ENCODE measurements around the gene DAAM2. TPM values are rescaled to one million over a fixed set of nuclear protein-coding genes. Genes with fewer than 3 reads are reported as not detected.

DAAM2 gene
- polyA plus RNA-seq, 1 of the 3 experiments (the other 2 are of a cell fraction), result 0.20 TPM

GRCh38 chr6:39840781-39841180, 48.6 kb downstream of the DAAM2 start:
- no peak overlapping the region for H3K4me3 ChIP-seq (ENCODE audit: low read depth in 2 of 2, low read length in 1 of 2)
- H3K79me2 ChIP-seq (ENCODE audit: insufficient read depth), result no peaks in the 10 kb centered on the region
- H4K20me1 ChIP-seq (ENCODE audit: insufficient read depth), result no peaks in the 10 kb centered on the region
- H3K27me3 ChIP-seq (ENCODE audit: insufficient read depth), result no peaks in the 10 kb centered on the region
- no peaks in the 10 kb centered on the region for H3K4me1 ChIP-seq (ENCODE audit: control insufficient read depth in 1 of 2, insufficient read depth in 2 of 2, low read depth in 1 of 2, low read length in 1 of 2)
- H3K9ac ChIP-seq, result no peak overlapping the region
- ChIA-PET CTCF (interaction anchor here (0.9 to 1.7 kb wide), 2 partner anchors 10 to 478 kb away, joined by 3 to 4 read pairs; no protein-coding TSS in a partner anchor), POLR2A (no interaction called here)
- no peak for DNase-seq
- no peak overlapping the region for H3K4me2 ChIP-seq
- H3K27ac ChIP-seq (ENCODE audit: low read depth in 2 of 2, low read length in 1 of 2), result no peak overlapping the region
- no peaks in the 10 kb centered on the region for H3F3A ChIP-seq (replicated peaks; ENCODE audit: insufficient read depth)
- 42% methylated on average over 5 of the region's 6 CpGs for WGBS (ENCODE audit: low lambda C conversion rate)
- H3K36me3 ChIP-seq (replicated peaks in 1 of 2; ENCODE audit: control insufficient read depth in 1 of 2, insufficient read depth in 2 of 2, low read length in 1 of 2), result no peaks in the 10 kb centered on the region
- H3K9me3 ChIP-seq, result no peaks in the 10 kb centered on the region
- no peaks in the 10 kb centered on the region for H3K9me2 ChIP-seq
- H2AFZ ChIP-seq (ENCODE audit: low read depth), result no peak overlapping the region
- TF ChIP-seq MXI1 (IDR thresholded peaks at IDR 0.05; ENCODE audit: low read depth, low read length) (no peak), RFX5 (IDR thresholded peaks at IDR 0.05; ENCODE audit: low read length) (no peak), EZH2phosphoT487 (IDR thresholded peaks at IDR 0.05; ENCODE audit: borderline replicate concordance, low read depth) (no peak), YY1 (IDR thresholded peaks at IDR 0.05; ENCODE audit: low read depth) (no peak), ELF1 (IDR thresholded peaks at IDR 0.05) (no peak), SIN3A (IDR thresholded peaks at IDR 0.05; ENCODE audit: borderline replicate concordance, low read depth, low read length) (no peak), TAF1 (IDR thresholded peaks at IDR 0.05; ENCODE audit: borderline replicate concordance, low read depth, low read length) (no peak), CTCF (IDR thresholded peaks at IDR 0.05) (no peak), MEF2A (IDR thresholded peaks at IDR 0.05; ENCODE audit: borderline replicate concordance, low read depth) (no peak), RCOR1 (IDR thresholded peaks at IDR 0.05; ENCODE audit: low read length) (no peak), RAD21 (IDR thresholded peaks at IDR 0.05; ENCODE audit: low read length) (no peak), POLR2AphosphoS5 (IDR thresholded peaks at IDR 0.05; ENCODE audit: low read depth, low read length) (no peak), GABPA (IDR thresholded peaks at IDR 0.05; ENCODE audit: low read depth) (no peak), RXRA (IDR thresholded peaks at IDR 0.05; ENCODE audit: borderline replicate concordance, low read depth) (no peak), USF2 (IDR thresholded peaks at IDR 0.05; ENCODE audit: borderline replicate concordance, low read depth, low read length) (no peak), SMC3 (IDR thresholded peaks at IDR 0.05; ENCODE audit: low read depth, low read length) (no peak)

- POLR2A ChIA-PET, result no interaction called here
- Histone ChIP-seq H2AFZ (ENCODE audit: low read depth) (no peak overlapping the region), H3K4me2 (no peak overlapping the region), H3K9ac (no peak overlapping the region), H3K4me3 (ENCODE audit: low read depth in 2 of 2, low read length in 1 of 2) (no peak overlapping the region), H3K9me2 (no peaks in the 10 kb centered on the region), H3F3A (replicated peaks; ENCODE audit: insufficient read depth) (no peaks in the 10 kb centered on the region), H4K20me1 (ENCODE audit: insufficient read depth) (no peaks in the 10 kb centered on the region), H3K79me2 (ENCODE audit: insufficient read depth) (no peaks in the 10 kb centered on the region), H3K36me3 (replicated peaks in 1 of 2; ENCODE audit: control insufficient read depth in 1 of 2, insufficient read depth in 2 of 2, low read length in 1 of 2) (no peaks in the 10 kb centered on the region), H3K27ac (ENCODE audit: low read depth in 2 of 2, low read length in 1 of 2) (no peak overlapping the region), H3K4me1 (ENCODE audit: control insufficient read depth in 1 of 2, insufficient read depth in 2 of 2, low read depth in 1 of 2, low read length in 1 of 2) (no peaks in the 10 kb centered on the region), H3K27me3 (ENCODE audit: insufficient read depth) (no peaks in the 10 kb centered on the region), H3K9me3 (no peaks in the 10 kb centered on the region)
- DNase-seq, result no peak
- 20% methylated on average over 3 of the region's 3 CpGs for WGBS (ENCODE audit: low lambda C conversion rate)
- CTCF ChIA-PET, result interaction anchor here (0.9 to 1.7 kb wide), 2 partner anchors 11 to 479 kb away, joined by 3 to 4 read pairs; no protein-coding TSS in a partner anchor
- TF ChIP-seq SIN3A (IDR thresholded peaks at IDR 0.05; ENCODE audit: borderline replicate concordance, low read depth, low read length) (no peak), PBX3 (IDR thresholded peaks at IDR 0.05) (no peak), MXI1 (IDR thresholded peaks at IDR 0.05; ENCODE audit: low read depth, low read length) (no peak), FOXM1 (IDR thresholded peaks at IDR 0.05; ENCODE audit: low read depth) (no peak), RFX5 (IDR thresholded peaks at IDR 0.05; ENCODE audit: low read length) (no peak), MEF2A (IDR thresholded peaks at IDR 0.05; ENCODE audit: borderline replicate concordance, low read depth) (no peak), MAX (IDR thresholded peaks at IDR 0.05; ENCODE audit: low read depth) (no peak), ZBTB33 (IDR thresholded peaks at IDR 0.05; ENCODE audit: borderline replicate concordance, low read depth) (no peak), IRF3 (IDR thresholded peaks at IDR 0.05; ENCODE audit: low read depth, low read length) (no peak), FOXJ3 (CRISPR knock-in tag; IDR thresholded peaks at IDR 0.05) (no peak)
Observed at GRCh38 chr6:39841291-39841690, 49.1 kb downstream of the DAAM2 start.
